Measurements from ENCODE around the gene TPMT. TPM values are rescaled to one million over a fixed set of nuclear protein-coding genes. Genes with fewer than 3 reads are reported as not detected.

TPMT gene
- total and polyA plus RNA-seq, 4 donors, result 10.3 to 28.6 (median 25.7) TPM

DNA sequence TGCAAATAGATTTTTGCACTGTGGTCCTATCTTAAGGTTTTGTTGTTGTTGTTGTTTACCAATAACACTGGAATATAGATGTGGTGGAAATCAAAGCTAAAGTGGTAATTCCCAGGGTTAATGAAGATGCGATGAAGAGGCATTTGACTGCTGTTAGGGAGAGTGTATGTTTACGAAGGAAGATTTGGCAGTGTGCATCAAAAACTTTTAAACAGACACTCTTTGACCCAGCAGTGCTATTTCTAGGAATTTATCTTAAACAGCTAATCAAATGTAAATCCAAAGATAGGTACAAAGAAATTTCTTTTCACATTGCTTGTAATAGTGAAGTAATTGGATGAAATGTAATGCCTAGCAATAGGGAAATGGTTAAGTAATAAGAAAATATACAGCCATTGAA is 34.3 kb upstream of the TPMT start:
- peaks cover 0 to 5% (median 0%) of the 10 kb centered on the region in 4 donors for H3K4me1 ChIP-seq (ENCODE audit: control insufficient read depth in 4 of 4, insufficient read depth in 4 of 4, low read length in 3 of 4)
- H3K27ac ChIP-seq (ENCODE audit: low read depth in 1 of 2, low read length in 2 of 2), result no peak overlapping the region
- H3K9me3 ChIP-seq (ENCODE audit: control insufficient read depth in 4 of 4, low read length in 3 of 4), result no peaks in the 10 kb centered on the region
- TF ChIP-seq NR2F2 (IDR thresholded peaks at IDR 0.05), result no peak
- TF ChIP-seq, protein P1, sequence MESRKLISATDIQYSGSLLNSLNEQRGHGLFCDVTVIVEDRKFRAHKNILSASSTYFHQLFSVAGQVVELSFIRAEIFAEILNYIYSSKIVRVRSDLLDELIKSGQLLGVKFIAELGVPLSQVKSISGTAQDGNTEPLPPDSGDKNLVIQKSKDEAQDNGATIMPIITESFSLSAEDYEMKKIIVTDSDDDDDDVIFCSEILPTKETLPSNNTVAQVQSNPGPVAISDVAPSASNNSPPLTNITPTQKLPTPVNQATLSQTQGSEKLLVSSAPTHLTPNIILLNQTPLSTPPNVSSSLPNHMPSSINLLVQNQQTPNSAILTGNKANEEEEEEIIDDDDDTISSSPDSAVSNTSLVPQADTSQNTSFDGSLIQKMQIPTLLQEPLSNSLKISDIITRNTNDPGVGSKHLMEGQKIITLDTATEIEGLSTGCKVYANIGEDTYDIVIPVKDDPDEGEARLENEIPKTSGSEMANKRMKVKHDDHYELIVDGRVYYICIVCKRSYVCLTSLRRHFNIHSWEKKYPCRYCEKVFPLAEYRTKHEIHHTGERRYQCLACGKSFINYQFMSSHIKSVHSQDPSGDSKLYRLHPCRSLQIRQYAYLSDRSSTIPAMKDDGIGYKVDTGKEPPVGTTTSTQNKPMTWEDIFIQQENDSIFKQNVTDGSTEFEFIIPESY (IDR thresholded peaks at IDR 0.05), result no peak
- no peak for TF ChIP-seq HNF4G (IDR thresholded peaks at IDR 0.05)
- no peak for TF ChIP-seq HNF4A (conservative IDR thresholded peaks at IDR 0.05)
- TF ChIP-seq, protein P2, sequence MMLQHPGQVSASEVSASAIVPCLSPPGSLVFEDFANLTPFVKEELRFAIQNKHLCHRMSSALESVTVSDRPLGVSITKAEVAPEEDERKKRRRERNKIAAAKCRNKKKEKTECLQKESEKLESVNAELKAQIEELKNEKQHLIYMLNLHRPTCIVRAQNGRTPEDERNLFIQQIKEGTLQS (IDR thresholded peaks at IDR 0.05), result no peak
- no peak for TF ChIP-seq GABPA (IDR thresholded peaks at IDR 0.05 in 1 of 2, conservative IDR thresholded peaks at IDR 0.05 in 1 of 2)
- no peak for TF ChIP-seq EGR1 (IDR thresholded peaks at IDR 0.05; ENCODE audit: low read depth in 2 of 2)
- no peak for DNase-seq (ENCODE audit: low spot score)
- H3K27me3 ChIP-seq (ENCODE audit: control insufficient read depth in 4 of 4, insufficient read depth in 4 of 4, low read length in 3 of 4), result no peaks in the 10 kb centered on the region
- H3K36me3 ChIP-seq (ENCODE audit: control insufficient read depth in 4 of 4, insufficient read depth in 3 of 4, low read depth in 1 of 4, low read length in 3 of 4), result peaks cover 0 to 10% (median 7%) of the 10 kb centered on the region in 4 donors
- WGBS, result 91% methylated on average over 2 of the region's 2 CpGs
- no peak overlapping the region for H3K9ac ChIP-seq (ENCODE audit: low read depth in 1 of 2, low read length in 2 of 2)
- no peak overlapping the region for H3K4me3 ChIP-seq (ENCODE audit: low read depth in 1 of 3, low read length in 3 of 3)

DNA sequence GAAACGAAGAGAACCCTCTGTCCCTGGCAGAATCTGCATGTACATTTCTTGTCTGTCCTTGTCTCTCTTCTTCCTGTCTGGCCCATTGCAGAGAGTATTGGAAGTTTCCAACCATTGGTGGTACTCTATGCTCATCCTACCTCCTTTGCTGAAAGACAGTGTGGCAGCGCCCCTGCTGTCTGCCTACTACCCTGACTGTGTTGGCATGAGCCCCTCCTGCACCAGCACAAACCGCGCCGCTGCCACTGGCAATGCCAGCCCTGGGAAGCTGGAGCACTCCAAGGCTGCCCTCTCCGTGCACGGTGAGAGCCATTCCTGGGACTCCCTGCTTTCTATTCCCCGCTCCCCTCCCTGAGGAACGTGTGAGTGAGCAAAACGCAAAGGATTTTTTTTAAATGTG is 32.8 kb upstream of the TPMT start:
- Histone ChIP-seq H3K27me3 (ENCODE audit: control insufficient read depth in 4 of 4, insufficient read depth in 4 of 4, low read length in 3 of 4) (no peaks in the 10 kb centered on the region), H3K4me3 (ENCODE audit: low read depth in 1 of 3, low read length in 3 of 3) (no peak overlapping the region), H3K9me3 (ENCODE audit: control insufficient read depth in 4 of 4, low read length in 3 of 4) (no peaks in the 10 kb centered on the region), H3K36me3 (ENCODE audit: control insufficient read depth in 4 of 4, insufficient read depth in 3 of 4, low read depth in 1 of 4, low read length in 3 of 4) (peaks cover 0 to 10% (median 7%) of the 10 kb centered on the region in 4 donors), H3K4me1 (ENCODE audit: control insufficient read depth in 4 of 4, insufficient read depth in 4 of 4, low read length in 3 of 4) (peaks cover 0 to 5% (median 0%) of the 10 kb centered on the region in 4 donors), H3K9ac (ENCODE audit: low read depth in 1 of 2, low read length in 2 of 2) (no peak overlapping the region), H3K27ac (ENCODE audit: low read depth in 1 of 2, low read length in 2 of 2) (no peak overlapping the region)
- TF ChIP-seq RXRA (IDR thresholded peaks at IDR 0.05), result no peak
- TF ChIP-seq EGR1 (IDR thresholded peaks at IDR 0.05; ENCODE audit: low read depth in 2 of 2), result no peak
- TF ChIP-seq, protein P3, sequence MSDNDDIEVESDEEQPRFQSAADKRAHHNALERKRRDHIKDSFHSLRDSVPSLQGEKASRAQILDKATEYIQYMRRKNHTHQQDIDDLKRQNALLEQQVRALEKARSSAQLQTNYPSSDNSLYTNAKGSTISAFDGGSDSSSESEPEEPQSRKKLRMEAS (IDR thresholded peaks at IDR 0.05), result no peak
- no peak for TF ChIP-seq FOXA2 (IDR thresholded peaks at IDR 0.05)
- no peak for TF ChIP-seq RAD21 (IDR thresholded peaks at IDR 0.05)
- TF ChIP-seq JUND (IDR thresholded peaks at IDR 0.05), result no peak
- TF ChIP-seq, protein P1 (IDR thresholded peaks at IDR 0.05), result no peak
- TF ChIP-seq, protein P4, sequence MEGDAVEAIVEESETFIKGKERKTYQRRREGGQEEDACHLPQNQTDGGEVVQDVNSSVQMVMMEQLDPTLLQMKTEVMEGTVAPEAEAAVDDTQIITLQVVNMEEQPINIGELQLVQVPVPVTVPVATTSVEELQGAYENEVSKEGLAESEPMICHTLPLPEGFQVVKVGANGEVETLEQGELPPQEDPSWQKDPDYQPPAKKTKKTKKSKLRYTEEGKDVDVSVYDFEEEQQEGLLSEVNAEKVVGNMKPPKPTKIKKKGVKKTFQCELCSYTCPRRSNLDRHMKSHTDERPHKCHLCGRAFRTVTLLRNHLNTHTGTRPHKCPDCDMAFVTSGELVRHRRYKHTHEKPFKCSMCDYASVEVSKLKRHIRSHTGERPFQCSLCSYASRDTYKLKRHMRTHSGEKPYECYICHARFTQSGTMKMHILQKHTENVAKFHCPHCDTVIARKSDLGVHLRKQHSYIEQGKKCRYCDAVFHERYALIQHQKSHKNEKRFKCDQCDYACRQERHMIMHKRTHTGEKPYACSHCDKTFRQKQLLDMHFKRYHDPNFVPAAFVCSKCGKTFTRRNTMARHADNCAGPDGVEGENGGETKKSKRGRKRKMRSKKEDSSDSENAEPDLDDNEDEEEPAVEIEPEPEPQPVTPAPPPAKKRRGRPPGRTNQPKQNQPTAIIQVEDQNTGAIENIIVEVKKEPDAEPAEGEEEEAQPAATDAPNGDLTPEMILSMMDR (IDR thresholded peaks at IDR 0.05; ENCODE audit: low read depth, low read length, missing input control), result no peak
- no peak for TF ChIP-seq HNF4G (IDR thresholded peaks at IDR 0.05)
- 96% methylated on average over 10 of the region's 10 CpGs for WGBS
- no peak for DNase-seq (ENCODE audit: low spot score)

All from liver (tissue), 9 donors.